ENCODE data around the gene TTYH3. TPM values are rescaled to one million over a fixed set of nuclear protein-coding genes. Genes with fewer than 3 reads are reported as not detected.

Gene TTYH3
- total and polyA plus RNA-seq, 2 of the 13 experiments (the other 11 are each of a cell fraction or from before 2014, with no cell fraction given): 26.3 to 50.0 TPM

DNA sequence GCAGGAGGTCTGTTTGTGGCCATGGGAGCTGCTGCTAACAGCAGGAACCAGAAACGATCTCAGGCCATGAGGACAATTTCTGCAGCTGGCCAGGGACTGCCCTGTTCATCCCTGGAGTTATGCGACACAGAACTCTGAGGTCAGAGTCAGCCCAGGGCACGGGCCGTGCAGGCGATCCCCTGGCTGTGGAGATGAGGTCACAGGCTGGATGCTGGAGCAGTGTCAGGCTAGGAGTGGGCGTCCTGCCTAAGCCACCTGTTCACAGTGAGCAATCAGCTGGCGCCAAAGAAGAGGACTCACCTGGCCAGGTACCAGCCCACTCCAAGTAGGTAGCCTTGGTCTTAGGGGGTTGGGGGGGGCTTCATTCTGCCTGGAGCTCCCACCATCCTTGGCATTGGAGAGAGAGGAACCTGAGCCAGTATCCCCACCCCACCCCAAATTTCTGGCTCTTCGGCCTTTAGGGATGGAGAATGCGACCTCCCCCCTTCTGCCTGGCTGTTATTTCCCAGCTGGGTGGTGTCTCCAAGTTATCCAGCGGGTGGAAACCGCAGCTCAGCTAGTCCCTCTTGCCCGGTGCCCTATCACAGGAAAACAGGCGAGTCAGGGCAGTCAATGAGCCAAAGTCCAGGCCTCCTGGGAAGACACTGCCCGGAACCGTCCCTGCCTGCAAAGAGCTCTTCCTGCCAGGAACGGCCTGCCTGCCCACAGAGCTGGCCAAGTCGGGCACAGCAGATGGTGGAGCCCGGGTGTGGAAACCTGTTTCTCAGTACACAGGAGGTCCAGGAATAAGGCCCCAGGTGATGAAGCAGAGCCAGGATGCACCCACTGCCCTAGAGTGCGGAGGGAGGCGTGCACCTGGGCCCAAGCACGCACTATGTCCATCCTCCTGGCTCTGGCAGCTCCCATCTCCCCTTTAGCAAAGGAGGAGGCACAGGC is 1.8 kb upstream of the TTYH3 start (continued):
- TF ChIP-seq MAFG (CRISPR knock-in tag; IDR thresholded peaks at IDR 0.05) (no peak), TBL1XR1 (IDR thresholded peaks at IDR 0.05; ENCODE audit: borderline replicate concordance, low read length, partially characterized antibody) (no peak), HIC2 (CRISPR knock-in tag; IDR thresholded peaks at IDR 0.05; ENCODE audit: low read depth) (peak; percentile 91), ZNF431 (CRISPR knock-in tag; IDR thresholded peaks at IDR 0.05; ENCODE audit: borderline replicate concordance, low read depth) (no peak), ZBTB39 (CRISPR knock-in tag; IDR thresholded peaks at IDR 0.05) (no peak), ZNF432 (CRISPR knock-in tag; IDR thresholded peaks at IDR 0.05; ENCODE audit: borderline replicate concordance) (no peak), GATAD1 (CRISPR knock-in tag; IDR thresholded peaks at IDR 0.05) (no peak)

Data from HepG2 (cell line).